ENCODE results near the gene DNMT1.
"Not testable (repeated sequence)": the region's sequence is repeated elsewhere in the genome, so short reads cannot be mapped to it uniquely, and the experiment has no call there.

Gene DNMT1

GRCh38 chr19:10194500-10195198 lies at the start of gene DNMT1:
TSS of gene DNMT1 (minus strand) at chr19:10194953. CDS start at chr19:10194899, 54 bp downstream.
- peak; percentile 97 for DNase-seq

- DNase-seq: no peak
Measured at GRCh38 chr19:10243606-10244005, 48.9 kb upstream of the DNMT1 start.

- not testable (repeated sequence) for DNase-seq
Measured at GRCh38 chr19:10241826-10242449, 47.2 kb upstream of the DNMT1 start.

GRCh38 chr19:10238172-10238783 lies 43.5 kb upstream of the DNMT1 start:
- DNase-seq: no peak

- no peak for DNase-seq
Measured at GRCh38 chr19:10237702-10238101, 42.9 kb upstream of the DNMT1 start.

- DNase-seq: not testable (repeated sequence)
Measured at GRCh38 chr19:10235409-10235808, 40.7 kb upstream of the DNMT1 start.

GRCh38 chr19:10235003-10235402 lies 40.2 kb upstream of the DNMT1 start:
- DNase-seq: no peak

- no peak for DNase-seq
Measured at GRCh38 chr19:10233946-10234345, 39.2 kb upstream of the DNMT1 start.

- DNase-seq: no peak
Measured at GRCh38 chr19:10231612-10232228, 37.0 kb upstream of the DNMT1 start.

- DNase-seq: peak; percentile 76
Measured at GRCh38 chr19:10230861-10231611, 36.3 kb upstream of the DNMT1 start, which contains the start of gene S1PR2. TSS of gene S1PR2 (minus strand) at chr19:10231331. CDS start at chr19:10224905, 6,426 bp downstream.

GRCh38 chr19:10230173-10230860 lies 35.6 kb upstream of the DNMT1 start:
- DNase-seq: peak; percentile 55

GRCh38 chr19:10228920-10229319 lies 34.2 kb upstream of the DNMT1 start:
- DNase-seq: peak; percentile 64

- DNase-seq: no peak
Measured at GRCh38 chr19:10228393-10228792, 33.6 kb upstream of the DNMT1 start.

- DNase-seq: no peak
Measured at GRCh38 chr19:10227026-10227971, 32.5 kb upstream of the DNMT1 start.

- no peak for DNase-seq
Measured at GRCh38 chr19:10226376-10227025, 31.7 kb upstream of the DNMT1 start.

- no peak for DNase-seq
Measured at GRCh38 chr19:10226021-10226375, 31.2 kb upstream of the DNMT1 start.

- DNase-seq: no peak
Measured at GRCh38 chr19:10224337-10224736, 29.6 kb upstream of the DNMT1 start.

GRCh38 chr19:10223488-10224213 lies 28.9 kb upstream of the DNMT1 start:
- DNase-seq: no peak

- no peak for DNase-seq
Measured at GRCh38 chr19:10222201-10222890, 27.6 kb upstream of the DNMT1 start.

All from NCI-H82 (cell line).